Keratinocyte (primary cell): ENCODE results near the gene ASIC1.

ENCODE experiments used
- EZH2 ChIP-seq: IDR thresholded peaks from one replicate; pipeline ENCODE4 v1.6.1; 2012; ENCODE audit warnings: inconsistent platforms, mild to moderate bottlenecking, low read length, moderate library complexity
- TF ChIP-seq, protein P1 (sequence below), 3 experiments: IDR thresholded peaks in 1 of 3; conservative IDR thresholded peaks in 1 of 3; optimal IDR thresholded peaks in 1 of 3; 2 replicates in 2 of 3; 3 replicates in 1 of 3; pipeline versions ENCODE3 to v1.5.1; 2011; ENCODE audit warnings: low read length in 3 of 3, mild to moderate bottlenecking in 3 of 3, moderate library complexity in 2 of 3, control low read depth in 1 of 3, inconsistent platforms in 1 of 3; ENCODE audit not compliant: insufficient read depth in 2 of 3; ENCODE audit errors: extremely low read depth in 1 of 3

GRCh38 chr12:50019524-50019923 is 37.9 kb upstream of the ASIC1 start:
- TF ChIP-seq, protein P1, sequence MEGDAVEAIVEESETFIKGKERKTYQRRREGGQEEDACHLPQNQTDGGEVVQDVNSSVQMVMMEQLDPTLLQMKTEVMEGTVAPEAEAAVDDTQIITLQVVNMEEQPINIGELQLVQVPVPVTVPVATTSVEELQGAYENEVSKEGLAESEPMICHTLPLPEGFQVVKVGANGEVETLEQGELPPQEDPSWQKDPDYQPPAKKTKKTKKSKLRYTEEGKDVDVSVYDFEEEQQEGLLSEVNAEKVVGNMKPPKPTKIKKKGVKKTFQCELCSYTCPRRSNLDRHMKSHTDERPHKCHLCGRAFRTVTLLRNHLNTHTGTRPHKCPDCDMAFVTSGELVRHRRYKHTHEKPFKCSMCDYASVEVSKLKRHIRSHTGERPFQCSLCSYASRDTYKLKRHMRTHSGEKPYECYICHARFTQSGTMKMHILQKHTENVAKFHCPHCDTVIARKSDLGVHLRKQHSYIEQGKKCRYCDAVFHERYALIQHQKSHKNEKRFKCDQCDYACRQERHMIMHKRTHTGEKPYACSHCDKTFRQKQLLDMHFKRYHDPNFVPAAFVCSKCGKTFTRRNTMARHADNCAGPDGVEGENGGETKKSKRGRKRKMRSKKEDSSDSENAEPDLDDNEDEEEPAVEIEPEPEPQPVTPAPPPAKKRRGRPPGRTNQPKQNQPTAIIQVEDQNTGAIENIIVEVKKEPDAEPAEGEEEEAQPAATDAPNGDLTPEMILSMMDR (optimal IDR thresholded peaks at IDR 0.05 in 1 of 3, IDR thresholded peaks at IDR 0.05 in 1 of 3, conservative IDR thresholded peaks at IDR 0.05 in 1 of 3; ENCODE audit: extremely low read depth in 1 of 3, insufficient read depth in 2 of 3, low read length in 3 of 3), result no peak
- TF ChIP-seq EZH2, result no peak
